Type B pancreatic cell (in vitro differentiated cells): ENCODE data around the gene ZDHHC14. TPM values are rescaled to one million over a fixed set of nuclear protein-coding genes. Genes with fewer than 3 reads are reported as not detected.

Experiments used
- DNase-seq: peaks from one replicate; pipeline ENCODE4 v3.0.0; 2021; ENCODE audit warnings: mixed read lengths; ENCODE audit not compliant: unreplicated experiment; ENCODE audit errors: extremely low spot score
- H3K27ac Mint-ChIP-seq: 2 replicates; pipeline ENCODE4 v1.8.0; 2021; ENCODE audit warnings: mild to moderate bottlenecking, mixed read lengths
- H3K27me3 Mint-ChIP-seq: 2 replicates; pipeline ENCODE4 v1.8.0; 2021; ENCODE audit warnings: mixed read lengths
- H3K36me3 Mint-ChIP-seq: 2 replicates; pipeline ENCODE4 v1.8.0; 2021; ENCODE audit warnings: mixed read lengths
- H3K4me1 Mint-ChIP-seq: one replicate; pipeline ENCODE4 v1.8.0; 2021; ENCODE audit warnings: mixed read lengths; ENCODE audit not compliant: unreplicated experiment
- H3K4me3 Mint-ChIP-seq: 2 replicates; pipeline ENCODE4 v1.8.0; 2021; ENCODE audit warnings: mild to moderate bottlenecking, mixed read lengths
- H3K9me3 Mint-ChIP-seq: 2 replicates; pipeline ENCODE4 v1.8.0; 2021; ENCODE audit warnings: mixed read lengths
- total RNA-seq: library from RNA; stranded (reverse); gene quantifications from 2 replicates; pipeline ENCODE4 v1.2.1, GENCODE V29; 2021; ENCODE audit warnings: low replicate concordance
- TF ChIP-seq, protein P1 (sequence below): fragments of 200-600 bp; sonication (generic); conservative IDR thresholded peaks from 2 replicates; pipeline ENCODE4 v1.5.0; 2021; ENCODE audit warnings: antibody characterized with exemption, mild to moderate bottlenecking

The ZDHHC14 gene
- total RNA-seq, 1 donor from 2014 or later: 11.1 TPM

DNA sequence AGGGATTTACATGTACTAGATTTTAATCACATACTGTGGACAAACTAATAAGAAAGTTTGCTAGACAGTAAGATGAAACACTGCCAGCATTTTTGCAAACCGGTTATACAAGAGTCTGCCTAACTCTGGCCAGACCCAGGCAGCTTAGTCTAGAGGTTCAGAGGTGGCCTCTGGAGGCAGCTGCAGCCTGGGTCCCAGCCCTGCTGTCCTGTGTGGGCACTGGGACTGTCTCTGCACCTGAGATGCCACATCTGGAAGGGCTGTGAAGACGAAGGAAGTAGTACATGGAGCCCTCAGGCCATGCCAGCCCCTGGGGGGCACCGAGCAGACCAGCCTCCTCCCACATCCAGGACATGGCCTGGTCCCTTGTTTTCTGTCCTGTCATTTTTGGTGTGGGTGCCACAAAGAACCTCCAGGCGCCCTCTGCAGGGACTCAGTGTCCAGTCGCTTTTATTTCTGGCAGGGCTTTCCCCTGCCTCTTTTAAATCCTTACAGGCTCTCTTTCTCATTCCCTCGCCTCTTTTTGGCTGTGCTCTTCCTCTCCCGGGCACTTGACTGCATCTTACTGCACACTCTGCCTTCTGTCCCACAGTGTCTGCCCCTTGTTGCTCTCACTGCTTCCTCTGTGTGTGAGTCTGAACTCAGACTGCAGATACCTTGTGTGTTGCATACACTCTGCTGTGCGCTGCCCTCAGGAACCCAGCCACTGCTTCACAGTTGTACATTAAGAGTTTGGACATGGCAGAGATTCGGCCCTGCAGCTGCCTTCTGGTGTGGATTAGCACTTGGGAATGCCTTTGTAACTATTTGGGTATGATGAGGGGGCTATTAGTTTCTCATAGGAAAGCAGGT lies 216.7 kb downstream of the ZDHHC14 start:
- Mint-ChIP-seq H3K9me3 (no peaks in the 10 kb centered on the region), H3K27me3 (no peaks in the 10 kb centered on the region), H3K4me3 (peak overlapping the region; percentile 8), H3K36me3 (peaks cover 4% of the 10 kb centered on the region), H3K4me1 (peaks cover 22% of the 10 kb centered on the region), H3K27ac (peak overlapping the region; percentile 19)
- TF ChIP-seq, protein P1, sequence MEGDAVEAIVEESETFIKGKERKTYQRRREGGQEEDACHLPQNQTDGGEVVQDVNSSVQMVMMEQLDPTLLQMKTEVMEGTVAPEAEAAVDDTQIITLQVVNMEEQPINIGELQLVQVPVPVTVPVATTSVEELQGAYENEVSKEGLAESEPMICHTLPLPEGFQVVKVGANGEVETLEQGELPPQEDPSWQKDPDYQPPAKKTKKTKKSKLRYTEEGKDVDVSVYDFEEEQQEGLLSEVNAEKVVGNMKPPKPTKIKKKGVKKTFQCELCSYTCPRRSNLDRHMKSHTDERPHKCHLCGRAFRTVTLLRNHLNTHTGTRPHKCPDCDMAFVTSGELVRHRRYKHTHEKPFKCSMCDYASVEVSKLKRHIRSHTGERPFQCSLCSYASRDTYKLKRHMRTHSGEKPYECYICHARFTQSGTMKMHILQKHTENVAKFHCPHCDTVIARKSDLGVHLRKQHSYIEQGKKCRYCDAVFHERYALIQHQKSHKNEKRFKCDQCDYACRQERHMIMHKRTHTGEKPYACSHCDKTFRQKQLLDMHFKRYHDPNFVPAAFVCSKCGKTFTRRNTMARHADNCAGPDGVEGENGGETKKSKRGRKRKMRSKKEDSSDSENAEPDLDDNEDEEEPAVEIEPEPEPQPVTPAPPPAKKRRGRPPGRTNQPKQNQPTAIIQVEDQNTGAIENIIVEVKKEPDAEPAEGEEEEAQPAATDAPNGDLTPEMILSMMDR: peak; percentile 67
- no peak for DNase-seq

DNA sequence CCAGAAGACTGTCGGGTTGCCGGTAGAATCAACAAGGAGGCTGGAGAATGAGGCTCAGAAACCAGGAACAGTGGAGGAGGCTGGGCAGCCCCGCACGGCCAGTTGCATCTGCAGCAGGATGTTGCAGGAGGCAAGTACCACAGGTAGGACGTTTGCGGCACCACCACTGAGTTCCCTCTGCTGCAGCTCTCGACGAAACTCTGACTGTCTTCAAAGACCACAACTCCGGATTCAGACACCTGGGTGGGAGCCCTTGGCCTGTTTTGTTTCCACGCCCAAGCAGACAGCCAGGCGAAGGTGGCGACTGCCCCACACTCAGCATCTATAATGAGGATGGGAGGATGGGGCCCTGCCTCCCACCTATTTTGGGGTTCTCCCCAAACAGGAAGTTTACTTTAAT lies 218.2 kb downstream of the ZDHHC14 start:
- peaks cover 22% of the 10 kb centered on the region for H3K4me1 Mint-ChIP-seq
- TF ChIP-seq, protein P1: no peak

DNA sequence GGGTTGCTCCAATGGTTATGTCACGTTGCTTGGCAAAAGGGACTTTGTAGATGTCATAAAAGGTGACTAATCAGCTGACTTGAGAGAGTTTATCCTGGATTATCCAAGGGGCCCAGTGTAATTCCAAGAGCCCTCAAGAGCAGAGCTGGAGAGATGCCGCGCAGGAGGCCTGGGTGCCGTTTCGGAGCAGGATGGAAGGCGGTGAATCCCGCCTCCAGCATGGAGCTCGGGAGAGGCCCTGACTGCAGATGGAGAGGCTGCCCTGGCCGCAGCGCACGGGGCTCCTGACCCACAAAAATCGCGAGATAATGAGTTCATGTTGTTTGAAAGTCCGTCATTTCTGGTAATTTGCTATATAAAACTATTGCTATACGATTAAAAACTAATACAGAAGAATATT lies 219.8 kb downstream of the ZDHHC14 start:
- Mint-ChIP-seq H3K4me3 (no peak overlapping the region), H3K36me3 (no peaks in the 10 kb centered on the region), H3K27me3 (no peaks in the 10 kb centered on the region), H3K4me1 (peaks cover 19% of the 10 kb centered on the region), H3K9me3 (no peaks in the 10 kb centered on the region), H3K27ac (no peak overlapping the region)
- no peak for DNase-seq
- TF ChIP-seq, protein P1: no peak

More for the DNA sequence above, 218.2 kb downstream of the ZDHHC14 start:
- Mint-ChIP-seq H3K36me3 (peaks cover 4% of the 10 kb centered on the region), H3K27me3 (no peaks in the 10 kb centered on the region), H3K9me3 (no peaks in the 10 kb centered on the region), H3K4me3 (no peak overlapping the region), H3K27ac (no peak overlapping the region)
- DNase-seq: no peak

DNA sequence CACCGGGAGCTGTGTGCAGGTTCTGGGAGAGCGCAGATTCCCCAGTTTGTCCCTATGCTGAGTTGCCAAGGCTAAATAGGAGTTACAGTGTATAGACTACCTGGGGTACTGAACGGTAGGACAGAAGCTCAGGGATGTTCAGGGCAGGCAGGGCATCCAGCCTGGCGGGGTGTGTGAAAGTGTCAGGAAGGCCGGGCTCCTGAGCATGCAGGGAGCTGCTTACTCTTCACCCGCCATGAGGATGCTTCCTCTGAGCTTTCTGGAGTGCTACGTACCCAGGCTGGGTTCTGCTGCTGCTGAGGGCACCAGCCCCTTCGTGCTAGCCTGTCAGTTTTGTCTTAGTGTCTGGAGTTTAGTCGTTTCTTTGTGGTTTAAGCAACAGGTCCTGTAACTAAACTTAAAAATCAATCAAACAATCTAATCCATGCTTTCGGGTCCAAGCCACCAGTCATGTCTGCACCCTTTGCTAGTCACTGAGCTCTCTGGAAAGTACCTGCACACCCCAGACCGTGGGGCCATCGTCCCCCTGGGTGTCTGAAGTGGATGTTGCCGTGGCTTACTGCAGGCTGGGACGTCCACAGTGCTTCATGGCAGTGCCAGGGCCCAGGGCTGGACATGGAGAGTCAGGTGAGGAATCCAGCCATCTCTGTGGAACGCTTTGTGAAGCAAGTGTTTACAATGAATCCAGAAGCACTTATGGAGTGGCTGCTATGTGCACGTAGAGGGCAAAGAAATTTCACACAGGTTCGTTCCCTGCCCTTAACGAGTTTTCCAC lies 221.7 kb downstream of the ZDHHC14 start:
- Mint-ChIP-seq H3K4me1 (peaks cover 16% of the 10 kb centered on the region), H3K9me3 (no peaks in the 10 kb centered on the region), H3K27me3 (no peaks in the 10 kb centered on the region), H3K4me3 (no peak overlapping the region), H3K27ac (no peak overlapping the region), H3K36me3 (no peaks in the 10 kb centered on the region)
- TF ChIP-seq, protein P1: no peak
- no peak for DNase-seq

DNA sequence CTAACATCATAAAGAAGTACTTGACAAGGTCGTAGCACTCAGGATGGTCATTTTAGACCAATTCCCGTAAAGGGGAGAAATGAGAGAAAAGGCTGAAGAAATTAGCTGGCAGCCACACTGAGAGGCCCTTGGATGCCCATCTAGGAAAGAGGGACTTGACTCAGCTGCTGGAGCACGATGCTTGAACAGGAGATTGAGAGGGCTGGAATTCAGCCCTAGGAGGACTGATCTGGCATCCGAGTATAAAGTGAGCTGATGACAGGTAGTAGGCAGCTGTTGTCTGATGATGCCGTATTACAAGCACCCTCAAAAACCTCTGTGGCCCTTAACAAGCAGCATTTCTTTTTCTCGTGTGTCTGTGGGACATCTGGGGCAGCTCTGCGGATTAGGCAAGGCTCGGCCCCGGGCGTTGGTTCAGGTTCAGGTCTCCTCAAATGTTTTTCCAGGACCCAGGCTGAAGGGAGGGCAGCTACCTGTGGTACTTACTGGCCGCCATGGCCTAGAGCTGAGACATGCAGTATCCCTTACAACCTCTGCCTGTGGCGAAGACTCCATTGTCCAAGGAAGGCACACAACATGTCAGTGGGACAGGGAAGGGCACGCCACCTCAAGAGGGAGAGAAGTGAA lies 222.4 kb downstream of the ZDHHC14 start:
- Mint-ChIP-seq H3K36me3 (no peaks in the 10 kb centered on the region), H3K4me1 (peaks cover 10% of the 10 kb centered on the region), H3K9me3 (no peaks in the 10 kb centered on the region), H3K27me3 (no peaks in the 10 kb centered on the region), H3K27ac (no peak overlapping the region), H3K4me3 (no peak overlapping the region)
- TF ChIP-seq, protein P1: no peak
- no peak for DNase-seq
